ENCODE data around the gene UTP14C.

- TF ChIP-seq EZH2phosphoT487 (IDR thresholded peaks at IDR 0.05; ENCODE audit: low read depth, severe bottlenecking, unreplicated experiment) (no peak), CTCF (IDR thresholded peaks at IDR 0.05; ENCODE audit: poor library complexity) (no peak)
Observed at GRCh38 chr13:51976423-51976822, 48.1 kb upstream of the UTP14C start.
